Measurements from ENCODE around the gene PKHD1.
"Not testable (repeated sequence)": the region's sequence is repeated elsewhere in the genome, so short reads cannot be mapped to it uniquely, and the experiment has no call there.

Gene PKHD1

DNA sequence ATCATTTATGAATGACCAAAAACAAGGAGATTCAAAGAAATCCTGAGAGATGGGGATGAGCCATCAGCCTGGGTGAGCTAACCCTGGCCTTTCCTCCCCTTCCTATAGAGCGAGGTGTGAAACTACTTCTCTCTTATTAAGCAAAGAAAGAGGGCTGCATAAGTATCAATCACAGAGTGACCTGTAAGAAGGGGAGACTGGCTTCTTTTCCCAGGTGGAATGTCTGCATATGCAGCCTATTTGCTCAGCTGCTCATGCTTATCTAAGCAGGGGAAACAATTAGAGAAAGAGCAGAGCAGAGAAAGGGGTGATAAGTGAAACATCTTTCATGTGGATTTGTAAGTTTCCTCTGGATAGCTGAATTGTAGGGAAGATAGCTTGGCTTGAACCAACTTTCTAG lies 160.0 kb downstream of the PKHD1 start:
- no peak for DNase-seq (ENCODE audit: low spot score)

DNA sequence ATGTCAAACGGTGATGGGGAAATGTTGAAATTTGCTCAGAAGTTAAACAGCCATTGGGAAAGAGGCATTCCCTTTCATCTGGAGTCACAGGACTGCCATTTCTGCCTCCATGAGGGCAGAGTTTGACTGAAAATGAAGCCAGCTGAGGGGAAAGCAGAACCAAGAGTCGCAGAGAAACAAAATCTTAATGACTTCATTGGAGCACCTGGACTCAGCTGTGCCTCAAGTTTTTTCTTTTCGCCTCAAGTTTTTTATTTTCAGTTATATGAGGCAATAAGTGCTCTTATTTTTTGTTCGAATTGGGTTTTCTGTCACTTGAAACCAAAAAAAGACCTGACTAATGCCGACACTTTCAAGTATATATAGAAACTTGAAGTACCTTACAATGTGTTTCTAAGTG lies 161.3 kb downstream of the PKHD1 start:
- DNase-seq (ENCODE audit: low spot score), result no peak

DNA sequence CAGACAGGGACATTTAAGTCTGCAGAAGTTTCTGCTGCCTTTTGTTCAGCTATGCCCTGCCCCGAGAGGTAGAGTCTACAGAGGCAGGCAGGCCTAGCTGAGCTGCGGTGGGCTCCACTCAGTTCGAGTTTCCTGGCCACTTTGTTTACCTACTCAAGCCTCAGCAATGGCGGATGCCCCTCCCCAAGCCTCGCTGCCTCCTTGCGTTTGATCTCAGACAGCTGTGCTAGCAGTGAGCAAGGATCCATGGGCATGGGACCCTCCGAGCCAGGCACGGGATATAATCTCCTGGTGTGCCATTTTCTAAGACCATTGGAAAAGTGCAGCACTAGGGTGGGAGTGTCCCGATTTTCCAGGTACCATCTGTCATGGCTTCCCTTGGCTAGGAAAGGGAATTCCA lies 164.9 kb downstream of the PKHD1 start:
- not testable (repeated sequence) for DNase-seq (ENCODE audit: low spot score)

DNA sequence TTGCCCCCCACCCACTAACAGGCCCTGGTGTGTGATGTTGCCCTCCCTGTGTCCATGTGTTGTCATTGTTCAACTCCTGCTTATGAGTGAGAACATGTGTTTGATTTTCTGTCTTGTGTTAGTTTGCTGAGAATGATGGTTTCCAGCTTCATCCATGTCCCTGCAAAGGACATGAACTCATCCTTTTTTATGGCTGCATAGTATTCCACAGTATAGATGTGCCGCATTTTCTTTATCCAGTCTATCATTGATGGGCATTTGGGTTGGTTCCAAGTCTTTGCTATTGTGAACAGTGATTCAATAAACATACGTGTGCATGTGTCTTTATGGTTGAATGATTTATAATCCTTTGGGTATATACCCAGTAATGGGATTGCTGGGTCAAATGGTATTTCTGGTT lies 169.1 kb downstream of the PKHD1 start:
- DNase-seq (ENCODE audit: low spot score), result not testable (repeated sequence)

DNA sequence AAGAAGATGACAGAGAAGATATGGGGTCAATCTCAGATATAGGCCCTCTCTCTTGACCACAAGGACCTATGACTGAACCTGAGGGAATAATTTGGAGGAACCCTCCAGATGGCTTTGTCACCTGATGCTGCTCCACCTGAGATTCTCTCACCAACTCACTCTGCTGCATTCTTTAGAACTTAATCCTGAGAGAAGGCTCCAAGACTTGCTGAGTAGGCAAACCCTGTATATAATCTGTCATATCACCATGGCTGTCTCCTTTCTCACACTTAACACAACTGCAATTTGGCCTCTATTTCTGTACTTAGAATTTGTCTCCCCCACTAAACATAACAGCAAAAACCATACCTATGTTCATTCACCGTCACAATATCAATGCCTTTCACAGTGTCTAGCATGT lies 172.3 kb downstream of the PKHD1 start:
- DNase-seq (ENCODE audit: low spot score), result no peak

DNA sequence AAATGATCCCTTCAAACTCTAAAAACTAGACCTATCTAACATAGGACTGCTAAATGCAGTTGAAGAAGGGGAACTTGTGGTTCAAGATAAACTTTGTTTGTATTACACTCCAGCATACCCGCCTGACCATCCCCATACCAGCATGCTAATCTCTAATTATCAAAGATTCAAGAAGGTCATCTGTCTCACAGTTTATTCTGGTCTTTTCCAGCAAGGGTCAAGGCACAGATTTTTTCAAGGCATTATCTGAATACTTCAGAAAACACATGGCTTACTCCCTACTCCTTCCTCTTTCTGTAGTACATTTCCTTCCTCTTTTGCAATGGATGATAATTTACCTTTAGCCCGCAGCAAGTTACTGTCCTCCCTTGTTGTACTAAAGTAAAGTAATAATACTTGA lies 174.1 kb downstream of the PKHD1 start:
- no peak for DNase-seq (ENCODE audit: low spot score)

DNA sequence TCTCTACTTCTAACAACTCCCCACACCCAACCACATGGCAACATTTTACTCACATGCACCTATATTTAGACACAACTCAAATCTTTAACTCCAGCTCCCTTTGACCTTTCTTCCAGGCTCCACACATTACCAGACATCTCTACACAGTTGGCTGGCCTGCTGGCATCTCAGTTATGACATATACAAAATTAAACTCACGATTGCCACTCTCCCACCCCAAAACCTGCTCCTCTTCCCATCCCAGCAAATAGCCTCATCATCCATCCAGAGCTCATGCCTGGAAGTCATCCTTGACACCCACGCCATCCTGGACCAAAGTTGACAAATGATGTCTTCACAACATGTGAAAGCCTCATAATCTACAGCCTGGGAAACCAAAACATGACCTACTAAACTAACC lies 176.6 kb downstream of the PKHD1 start:
- DNase-seq (ENCODE audit: low spot score), result no peak

DNA sequence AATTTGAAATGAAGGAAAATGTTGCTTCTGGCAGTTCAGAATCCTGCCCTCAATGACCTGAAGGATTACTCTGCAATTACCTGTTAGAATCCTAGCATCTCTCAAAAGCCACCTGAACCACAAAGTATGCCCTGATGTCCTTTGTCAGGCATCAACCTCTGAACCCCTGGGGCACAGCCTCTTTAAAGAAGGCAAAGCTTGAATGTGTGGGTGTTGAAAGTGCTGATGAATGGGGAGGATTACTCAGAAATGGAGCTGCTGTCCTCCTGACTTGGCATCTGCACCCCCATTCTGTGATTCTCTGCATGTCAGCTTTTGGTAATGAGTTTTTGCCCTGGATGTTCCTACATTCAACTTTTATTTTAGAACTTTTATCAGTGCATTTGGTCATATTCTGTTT lies 179.2 kb downstream of the PKHD1 start:
- no peak for DNase-seq (ENCODE audit: low spot score)

DNA sequence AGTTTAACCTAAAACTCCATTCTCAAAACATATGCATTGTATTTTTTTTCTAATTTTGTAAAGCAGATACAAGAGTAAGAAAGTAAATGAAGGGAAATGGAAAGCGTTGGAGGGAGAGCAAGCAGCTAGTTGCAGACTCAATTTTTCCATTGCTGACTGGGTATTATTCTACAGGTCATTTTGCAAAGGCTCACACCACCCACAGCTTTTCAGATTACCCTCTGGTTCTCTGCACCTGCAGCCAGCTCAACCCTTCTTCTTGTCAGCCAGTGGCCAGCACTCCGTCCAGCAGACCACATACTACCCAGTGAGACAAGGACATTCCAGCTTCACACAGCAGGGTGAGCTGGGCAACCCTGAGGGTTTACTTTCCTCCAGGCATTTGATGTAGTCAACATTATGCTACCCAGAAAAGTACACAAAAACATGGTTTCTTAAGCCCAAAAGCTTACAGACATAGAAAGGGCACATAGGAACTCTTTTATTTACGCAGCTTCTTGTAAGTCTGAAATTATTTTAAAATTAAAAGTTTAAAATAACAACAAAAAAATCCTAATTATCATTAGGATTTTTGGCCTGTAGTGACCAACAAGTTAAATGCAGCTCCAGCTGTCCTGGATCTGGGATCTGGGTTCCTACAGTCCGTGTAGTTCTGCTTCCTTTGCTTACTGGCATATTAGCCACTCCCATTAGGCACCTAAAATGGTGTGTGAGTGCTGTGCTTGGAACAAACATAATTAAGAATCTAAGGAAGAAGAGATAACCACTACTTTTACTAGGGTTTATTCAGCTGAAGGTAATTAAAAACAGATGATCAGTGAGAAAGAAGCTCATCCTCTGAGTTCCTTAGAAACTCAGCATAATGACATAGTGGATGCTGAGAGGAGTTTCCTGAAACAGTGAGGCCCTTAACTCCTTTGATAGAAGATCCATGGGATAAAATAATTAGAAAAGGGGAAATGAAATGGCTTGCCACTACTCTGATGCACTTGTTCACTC lies 185.3 kb downstream of the PKHD1 start:
- no peak for DNase-seq (ENCODE audit: low spot score)

DNA sequence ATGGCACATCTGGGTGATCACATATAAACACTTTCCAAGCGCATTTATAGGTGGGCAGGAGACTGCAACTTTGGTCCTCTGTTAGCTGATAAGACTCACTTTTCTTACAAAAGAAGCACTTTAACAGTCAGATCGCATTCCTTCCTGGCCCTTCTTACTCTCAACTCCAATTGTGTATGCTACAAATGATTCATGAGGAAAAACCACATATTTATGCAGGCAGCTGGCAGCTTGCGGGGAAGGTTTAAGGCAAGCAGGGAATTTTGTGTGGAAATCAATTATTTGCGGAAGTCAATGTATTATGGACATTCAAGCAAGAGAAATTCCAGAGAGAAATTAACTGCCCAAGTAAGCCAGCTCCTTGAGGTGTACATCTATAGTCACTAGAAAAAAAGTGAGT lies 194.0 kb downstream of the PKHD1 start:
- DNase-seq (ENCODE audit: low spot score), result no peak

DNA sequence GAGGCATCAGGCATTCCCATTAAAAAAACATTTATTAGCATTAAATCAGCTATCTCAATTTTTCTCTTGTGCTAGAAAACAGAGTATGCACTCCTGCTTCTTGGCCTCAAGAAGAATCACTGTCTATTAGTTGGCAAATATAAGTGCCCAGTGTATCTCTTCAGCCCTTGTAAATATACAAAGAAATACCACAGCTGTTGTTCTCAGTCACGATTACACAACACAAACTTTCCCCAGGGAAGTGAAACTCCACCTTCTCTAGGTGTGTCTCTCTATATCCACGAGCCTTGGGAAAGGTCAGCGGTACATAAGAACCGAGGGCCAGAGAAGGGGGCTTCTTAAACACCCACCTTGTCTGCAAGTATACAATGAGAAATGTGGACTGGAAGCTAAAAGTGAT lies 194.7 kb downstream of the PKHD1 start:
- DNase-seq (ENCODE audit: low spot score), result no peak

DNA sequence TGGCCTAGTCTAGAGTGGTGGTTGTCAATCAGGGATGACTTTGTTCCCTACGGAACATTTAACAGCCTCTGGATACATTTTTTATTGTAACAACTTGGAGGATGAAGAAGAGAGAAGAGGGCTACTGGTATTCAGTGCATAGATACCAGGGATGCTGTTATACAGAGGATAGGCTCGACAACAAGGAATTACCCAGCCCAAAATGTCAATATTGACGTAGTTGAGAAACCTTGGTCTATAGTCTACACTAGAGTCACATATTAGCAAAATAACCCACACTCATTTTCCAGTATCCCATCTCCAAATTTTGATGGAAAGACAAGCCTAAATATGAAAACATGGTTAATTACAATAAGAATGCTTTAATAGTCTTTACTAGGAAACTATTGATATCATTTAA lies 195.1 kb downstream of the PKHD1 start:
- DNase-seq (ENCODE audit: low spot score), result no peak

DNA sequence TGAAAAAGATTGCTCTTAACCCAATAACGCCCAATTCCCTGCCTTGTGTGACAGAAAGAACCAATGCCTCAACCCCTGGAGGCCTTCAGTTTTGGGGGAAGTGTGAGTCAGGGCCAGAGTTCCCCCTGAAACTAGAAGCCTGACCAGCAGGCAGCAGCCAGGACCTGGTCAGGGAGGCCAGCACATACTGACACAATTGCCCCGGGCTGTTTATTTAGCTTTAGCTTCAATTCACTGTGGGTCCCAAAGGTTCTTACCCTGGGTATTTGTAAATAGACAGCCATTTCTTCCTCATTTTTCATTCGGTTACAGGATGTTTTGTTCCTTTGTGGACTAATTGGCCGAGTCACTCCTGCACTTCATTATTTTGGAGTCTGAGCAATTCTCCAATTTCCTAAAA lies 195.6 kb downstream of the PKHD1 start:
- DNase-seq (ENCODE audit: low spot score), result no peak

DNA sequence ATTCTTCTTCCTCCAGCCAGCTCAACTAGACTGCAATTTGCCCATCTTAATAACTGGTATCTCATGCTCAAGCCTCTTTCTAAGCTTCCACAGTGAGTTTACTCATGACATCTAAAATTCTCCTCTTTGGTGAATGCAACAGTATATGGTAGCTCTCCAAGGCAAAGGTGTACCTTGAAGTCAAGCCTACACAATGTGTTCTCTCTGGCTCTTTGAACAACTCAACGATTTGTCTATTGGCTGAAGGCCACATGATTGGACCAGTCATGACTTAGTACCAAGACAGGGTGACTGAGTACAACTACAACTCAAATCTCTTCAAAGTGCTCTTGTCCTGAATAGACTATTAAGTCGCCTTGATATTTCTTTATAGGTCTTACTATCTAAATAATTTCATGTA lies 199.6 kb downstream of the PKHD1 start:
- no peak for DNase-seq (ENCODE audit: low spot score)

DNA sequence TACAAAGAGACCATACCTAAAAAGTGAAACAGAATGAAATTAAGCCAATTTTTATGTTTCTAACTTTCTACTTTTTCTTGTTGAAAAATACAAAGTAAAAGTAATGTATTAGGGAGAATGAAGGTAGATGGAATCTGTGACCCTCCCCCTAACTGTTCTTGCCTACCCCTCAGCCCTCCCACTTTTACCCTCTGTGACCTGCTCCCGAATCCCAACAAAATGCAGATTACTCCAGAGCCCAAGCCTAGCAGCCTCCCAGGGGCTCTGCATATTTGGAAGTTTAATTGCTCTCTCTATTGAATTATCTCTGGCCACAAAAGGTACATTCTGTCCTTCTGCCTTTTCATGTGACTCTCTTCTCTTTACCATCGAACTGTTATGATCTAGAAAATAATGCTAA lies 201.5 kb downstream of the PKHD1 start:
- no peak for DNase-seq (ENCODE audit: low spot score)

DNA sequence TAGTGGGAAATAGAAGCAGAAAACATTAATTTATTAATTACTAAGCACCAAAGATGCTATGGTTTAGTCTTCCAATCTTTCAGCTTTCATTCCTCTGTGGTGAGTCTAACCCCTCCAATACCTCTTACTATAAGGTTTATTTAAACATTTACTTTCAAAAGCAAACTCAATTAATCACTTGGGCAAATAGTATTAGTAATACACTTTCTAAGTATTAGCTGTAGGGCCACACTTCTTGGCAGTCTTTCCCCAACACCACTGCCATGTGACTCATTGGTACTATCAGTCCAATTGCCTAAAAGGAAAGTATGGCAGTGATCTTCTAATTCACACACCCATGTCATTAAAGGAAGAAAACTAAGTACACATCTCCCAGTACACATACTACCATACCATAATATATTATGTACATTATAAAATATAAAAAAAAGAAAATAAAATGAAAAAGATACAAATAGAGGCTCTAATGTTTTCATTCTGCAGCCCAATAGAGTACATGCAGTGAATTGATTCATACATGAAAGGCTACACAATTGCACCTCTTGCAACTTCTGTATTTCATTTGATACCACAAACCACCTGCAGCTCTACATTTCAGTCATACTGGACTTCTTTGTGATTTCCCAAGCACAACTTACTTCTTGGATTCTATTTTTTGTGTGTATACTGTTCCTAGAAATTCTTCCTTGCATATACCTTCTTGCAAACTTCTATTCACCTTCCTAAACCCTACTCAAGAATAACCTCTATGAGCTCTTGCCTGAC lies 218.6 kb downstream of the PKHD1 start:
- DNase-seq (ENCODE audit: low spot score), result no peak

DNA sequence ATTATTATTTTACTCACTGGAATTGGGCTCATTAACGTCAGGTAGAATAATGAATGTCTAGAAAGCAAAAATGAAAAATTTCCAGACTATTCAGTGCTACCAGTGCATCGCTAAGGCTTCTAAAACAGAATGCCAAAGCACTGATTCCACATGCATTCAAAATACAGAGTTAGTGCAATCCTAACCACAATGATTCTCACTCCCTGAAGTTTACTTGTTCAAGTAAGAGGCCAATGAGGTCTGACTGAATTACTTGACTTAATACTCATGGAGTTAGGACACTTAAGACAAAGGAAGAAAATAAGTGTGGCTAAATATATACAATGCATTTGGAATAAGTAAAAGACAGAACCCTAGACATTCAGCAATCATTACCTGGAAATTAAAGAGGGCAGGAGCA lies 220.5 kb downstream of the PKHD1 start:
- no peak for DNase-seq (ENCODE audit: low spot score)

DNA sequence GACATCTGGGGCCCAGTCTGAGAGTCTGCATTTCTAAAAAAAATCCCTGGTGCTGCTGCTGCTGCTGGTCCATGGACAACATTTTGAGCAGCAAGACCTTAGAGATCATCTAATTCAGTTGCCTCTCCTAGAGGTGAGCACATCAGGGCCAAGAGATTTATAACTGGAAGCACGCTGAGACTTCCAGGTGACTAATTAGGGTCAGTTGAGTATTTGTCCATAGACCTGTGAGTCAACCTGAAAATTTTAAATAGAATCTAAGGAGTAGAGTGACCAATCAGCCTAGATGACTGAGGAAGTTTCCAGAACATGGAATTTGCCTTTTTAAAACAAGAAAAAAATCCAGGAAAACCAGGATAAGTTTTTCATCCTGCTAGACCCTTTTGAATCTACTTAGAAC lies 221.4 kb downstream of the PKHD1 start:
- no peak for DNase-seq (ENCODE audit: low spot score)

DNA sequence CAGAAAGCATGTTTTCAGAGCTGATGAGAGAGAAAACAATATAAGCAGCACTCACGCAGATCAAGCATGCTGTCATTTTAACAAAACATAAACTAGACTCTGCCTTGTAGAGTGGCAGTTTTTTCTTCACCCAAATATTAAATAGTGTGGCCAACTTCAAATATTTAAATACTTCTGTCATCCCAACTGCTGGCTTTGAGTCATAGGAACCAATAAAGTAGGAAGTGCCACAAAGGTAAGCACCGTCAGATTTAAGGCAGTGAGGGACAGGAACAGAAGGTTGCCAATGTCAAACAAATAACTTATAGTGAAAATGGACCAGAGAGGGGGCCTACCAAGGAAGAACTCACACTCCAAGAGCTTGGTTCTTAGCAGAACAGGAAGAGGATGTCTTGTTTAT lies 222.2 kb downstream of the PKHD1 start:
- no peak for DNase-seq (ENCODE audit: low spot score)

DNA sequence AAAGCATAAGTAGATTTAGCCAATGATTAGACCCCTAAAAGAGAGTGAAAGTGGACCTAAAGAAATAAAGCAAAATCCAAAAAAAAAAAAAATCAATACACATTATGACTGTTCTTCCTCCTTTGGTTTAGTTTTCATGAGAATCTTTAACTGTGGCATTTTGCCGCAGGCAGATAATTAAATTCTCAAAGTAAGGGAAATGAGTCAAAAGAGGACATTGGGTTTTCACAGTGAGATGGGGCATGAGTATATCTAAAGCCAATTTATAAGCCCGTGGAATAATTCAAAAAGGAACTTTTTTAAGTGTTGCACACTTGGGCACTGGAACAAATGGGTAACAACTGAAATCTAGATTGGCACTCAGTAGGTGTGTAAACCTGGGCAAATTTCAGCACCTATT lies 230.3 kb downstream of the PKHD1 start:
- DNase-seq (ENCODE audit: low spot score), result no peak

DNA sequence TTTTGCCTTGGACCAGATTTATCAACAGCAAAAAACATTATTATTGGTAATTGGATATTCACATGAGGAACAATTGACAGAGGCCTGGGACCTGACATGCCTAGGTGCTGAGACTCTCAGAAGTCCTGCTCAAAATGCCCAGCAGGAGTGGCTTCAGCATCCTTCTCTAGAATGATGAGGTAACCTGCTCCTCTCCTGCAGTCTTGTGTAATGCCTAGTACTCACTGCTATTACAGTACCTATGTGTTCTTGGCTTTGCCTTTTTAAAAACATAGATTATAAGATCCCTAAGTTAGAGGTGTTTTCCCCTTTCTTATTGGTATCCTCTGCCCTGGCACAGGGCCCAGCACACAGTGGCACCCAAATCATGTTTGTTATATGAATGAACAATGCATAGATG lies 230.9 kb downstream of the PKHD1 start:
- DNase-seq (ENCODE audit: low spot score), result no peak

DNA sequence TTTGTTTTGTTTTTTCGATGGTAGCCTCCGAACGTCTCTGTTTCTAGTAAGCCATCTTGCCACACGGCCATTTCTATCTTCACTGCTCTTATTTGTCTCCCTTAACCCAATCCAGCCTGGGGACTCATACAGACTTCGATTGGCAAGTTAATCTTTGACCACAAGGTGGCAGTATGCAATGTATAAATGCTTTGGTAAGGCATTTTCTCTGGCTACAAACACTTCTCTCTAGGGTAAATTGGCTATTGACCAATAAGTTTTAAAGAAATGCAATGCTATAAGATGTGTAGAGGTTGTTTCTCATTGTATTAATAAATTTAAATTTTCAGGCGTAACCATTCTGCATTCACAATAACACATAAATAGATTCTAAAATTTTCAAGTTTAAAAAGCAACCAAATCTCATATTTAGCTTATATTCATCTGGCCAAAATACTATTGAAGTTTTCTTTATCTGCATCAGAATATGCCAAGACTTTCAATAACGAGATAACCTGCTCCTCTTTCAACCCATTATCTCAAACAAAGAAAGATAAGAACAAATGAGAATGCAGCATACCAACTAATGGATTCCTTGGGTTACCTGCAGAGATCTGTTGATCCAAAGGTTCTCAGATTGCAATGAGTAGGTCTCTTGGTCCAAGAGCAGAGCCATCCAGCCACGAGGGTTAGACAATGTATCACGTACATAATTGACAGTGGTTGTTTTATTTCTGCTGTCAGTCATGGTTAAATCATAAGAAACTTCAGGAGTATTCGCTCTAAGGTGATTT lies 231.9 kb downstream of the PKHD1 start:
- peak; percentile 19 for DNase-seq (ENCODE audit: low spot score)

DNA sequence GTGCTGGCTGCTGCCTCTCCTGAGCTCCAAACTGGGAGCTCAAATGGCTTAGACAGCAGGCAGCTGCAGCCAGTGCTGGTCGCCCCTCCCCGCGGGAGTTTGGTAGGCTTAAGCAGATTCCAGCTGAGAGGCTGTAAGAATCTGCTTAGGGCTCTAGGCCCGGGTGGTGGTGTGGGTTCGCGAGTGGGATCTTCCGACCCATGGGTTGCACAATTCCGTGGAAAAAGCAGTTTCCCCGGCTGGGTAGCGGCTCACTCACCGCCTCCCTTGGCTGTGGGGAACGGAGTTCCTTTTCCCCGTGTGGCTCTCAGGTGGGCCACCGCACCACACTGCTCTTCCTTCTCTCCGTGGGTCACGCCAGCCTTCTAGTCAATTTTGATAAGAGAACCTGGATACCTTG lies 232.5 kb downstream of the PKHD1 start:
- no peak for DNase-seq (ENCODE audit: low spot score)
